HEK293 (cell line): ENCODE results near the gene C3orf20.
A peak's percentile ranks its signal among the peaks of the same experiment; 100 is the strongest.

Source experiments
- CTCF ChIA-PET: fragments of 350-600 bp; formaldehyde crosslinking; extraction: SDS; loops from one replicate; lab custom pipeline; 2021; ENCODE audit warnings: antibody characterized with exemption; lab: Yijun Ruan, JAX
- POLR2A ChIA-PET: fragments of 300-600 bp; formaldehyde crosslinking; extraction: SDS; loops from one replicate; lab custom pipeline; 2020; ENCODE audit warnings: antibody characterized with exemption, inconsistent platforms; lab: Yijun Ruan, JAX
- H3K27ac ChIP-seq: fragments of 200-500 bp; sonication (Bioruptor generic); 2 replicates; pipeline ENCODE4 v1.5.1; 2014; ENCODE audit warnings: low read depth, low read length, control low read depth, inconsistent platforms; ENCODE audit errors: extremely low read depth
- H3K36me3 ChIP-seq, 2 experiments: fragments of 200-500 bp in 1 of 2; sonication (Bioruptor generic) in 1 of 2; 1 replicate in 1 of 2; 2 replicates in 1 of 2; pipeline ENCODE4 v1.5.1; 2014 to 2017; ENCODE audit warnings: inconsistent platforms in 2 of 2, low read length in 2 of 2; ENCODE audit not compliant: control insufficient read depth in 2 of 2, insufficient read depth in 1 of 2
- H3K4me1 ChIP-seq: fragments of 200-500 bp; sonication (Bioruptor generic); 2 replicates; pipeline ENCODE4 v1.5.1; 2014; ENCODE audit warnings: mild to moderate bottlenecking, low read length, inconsistent platforms; ENCODE audit not compliant: control insufficient read depth, insufficient read depth
- H3K4me3 ChIP-seq: 2 replicates; pipeline ENCODE4 v1.5.1; 2011; ENCODE audit warnings: low read depth, mild to moderate bottlenecking, control low read depth, low read length, moderate library complexity
- H3K9me3 ChIP-seq: fragments of 200-500 bp; sonication (Bioruptor generic); 2 replicates; pipeline ENCODE4 v1.5.1; 2014; ENCODE audit warnings: low read depth, low read length, inconsistent platforms; ENCODE audit not compliant: control insufficient read depth, insufficient read depth
- GLIS1 ChIP-seq: fragments of 450-650 bp; formaldehyde crosslinking; IDR thresholded peaks from 2 replicates; pipeline ENCODE4 v1.5.1; 2016; ENCODE audit warnings: missing biosample characterization, missing genetic modification characterization
- HOXD13 ChIP-seq: sonication (generic); formaldehyde crosslinking; IDR thresholded peaks from 2 replicates; pipeline ENCODE4 v1.8.0; 2022; ENCODE audit warnings: missing genetic modification reagents, borderline replicate concordance
- MYNN ChIP-seq: fragments of 450-650 bp; formaldehyde crosslinking; IDR thresholded peaks from 2 replicates; pipeline ENCODE4 v1.5.1; 2016; ENCODE audit warnings: missing biosample characterization, missing genetic modification characterization, borderline replicate concordance
- OSR2 ChIP-seq: fragments of 450-650 bp; formaldehyde crosslinking; IDR thresholded peaks from 2 replicates; pipeline ENCODE4 v1.5.1; 2016; ENCODE audit warnings: missing biosample characterization, missing genetic modification characterization
- PRDM2 ChIP-seq: fragments of 450-650 bp; formaldehyde crosslinking; IDR thresholded peaks from 2 replicates; pipeline ENCODE4 v1.5.1; 2016; ENCODE audit warnings: missing biosample characterization, missing genetic modification characterization, borderline replicate concordance
- SP3 ChIP-seq: fragments of 450-650 bp; formaldehyde crosslinking; IDR thresholded peaks from 2 replicates; pipeline ENCODE4 v1.5.1; 2016; ENCODE audit warnings: missing biosample characterization, missing genetic modification characterization
- ZBTB20 ChIP-seq: fragments of 450-650 bp; formaldehyde crosslinking; IDR thresholded peaks from 2 replicates; pipeline ENCODE4 v1.5.1; 2016; ENCODE audit warnings: missing biosample characterization, missing genetic modification characterization
- ZBTB8A ChIP-seq: fragments of 450-650 bp; formaldehyde crosslinking; IDR thresholded peaks from 2 replicates; pipeline ENCODE4 v1.5.1; 2016; ENCODE audit warnings: missing biosample characterization, missing genetic modification characterization
- ZIC2 ChIP-seq: fragments of 450-650 bp; formaldehyde crosslinking; IDR thresholded peaks from 2 replicates; pipeline ENCODE4 v1.5.1; 2016; ENCODE audit warnings: missing biosample characterization, missing genetic modification characterization
- ZNF211 ChIP-seq: fragments of 450-650 bp; formaldehyde crosslinking; IDR thresholded peaks from 2 replicates; pipeline ENCODE4 v1.5.1; 2016; ENCODE audit warnings: low read depth, missing biosample characterization, missing genetic modification characterization
- ZNF292 ChIP-seq: fragments of 450-650 bp; formaldehyde crosslinking; IDR thresholded peaks from 2 replicates; pipeline ENCODE4 v1.5.1; 2016; ENCODE audit warnings: low read depth, missing biosample characterization, missing genetic modification characterization, borderline replicate concordance
- ZNF350 ChIP-seq: fragments of 450-650 bp; formaldehyde crosslinking; IDR thresholded peaks from 2 replicates; pipeline ENCODE4 v1.5.0; 2017; ENCODE audit warnings: missing biosample characterization, mild to moderate bottlenecking, missing genetic modification characterization
- ZNF416 ChIP-seq: fragments of 450-650 bp; formaldehyde crosslinking; IDR thresholded peaks from 2 replicates; pipeline ENCODE4 v1.5.1; 2016; ENCODE audit warnings: missing biosample characterization, missing genetic modification characterization
- ZNF473 ChIP-seq: fragments of 450-650 bp; formaldehyde crosslinking; IDR thresholded peaks from 2 replicates; pipeline ENCODE4 v1.5.1; 2017; ENCODE audit warnings: missing biosample characterization, missing genetic modification characterization
- ZNF510 ChIP-seq: fragments of 450-650 bp; formaldehyde crosslinking; IDR thresholded peaks from 2 replicates; pipeline ENCODE4 v1.5.1; 2018; ENCODE audit warnings: mild to moderate bottlenecking, missing genetic modification characterization, missing biosample characterization; ENCODE audit not compliant: insufficient replicate concordance
- ZNF530 ChIP-seq: fragments of 450-650 bp; formaldehyde crosslinking; IDR thresholded peaks from 2 replicates; pipeline ENCODE4 v1.5.1; 2016; ENCODE audit warnings: low read depth, missing biosample characterization, missing genetic modification characterization
- ZNF544 ChIP-seq: fragments of 450-650 bp; formaldehyde crosslinking; IDR thresholded peaks from 2 replicates; pipeline ENCODE4 v1.5.0; 2017; ENCODE audit warnings: missing biosample characterization, missing genetic modification characterization
- ZNF580 ChIP-seq: fragments of 450-650 bp; formaldehyde crosslinking; IDR thresholded peaks from 2 replicates; pipeline ENCODE4 v1.5.1; 2016; ENCODE audit warnings: missing biosample characterization, missing genetic modification characterization
- ZNF707 ChIP-seq: fragments of 450-650 bp; formaldehyde crosslinking; IDR thresholded peaks from 2 replicates; pipeline ENCODE4 v1.5.1; 2016; ENCODE audit warnings: missing biosample characterization, missing genetic modification characterization
- ZNF830 ChIP-seq: fragments of 450-650 bp; IDR thresholded peaks from 2 replicates; pipeline ENCODE4 v1.5.0; 2018; ENCODE audit warnings: missing biosample characterization, missing genetic modification characterization, low read depth, mild to moderate bottlenecking, moderate library complexity
- ZSCAN30 ChIP-seq: fragments of 450-650 bp; IDR thresholded peaks from 2 replicates; pipeline ENCODE4 v1.5.1; 2018; ENCODE audit warnings: missing biosample characterization, mild to moderate bottlenecking, missing genetic modification characterization, moderate library complexity
- TF ChIP-seq, protein P1 (sequence below): fragments of 450-650 bp; formaldehyde crosslinking; IDR thresholded peaks from 2 replicates; pipeline ENCODE4 v1.5.1; 2017; ENCODE audit warnings: missing biosample characterization, missing genetic modification characterization

Gene C3orf20

DNA sequence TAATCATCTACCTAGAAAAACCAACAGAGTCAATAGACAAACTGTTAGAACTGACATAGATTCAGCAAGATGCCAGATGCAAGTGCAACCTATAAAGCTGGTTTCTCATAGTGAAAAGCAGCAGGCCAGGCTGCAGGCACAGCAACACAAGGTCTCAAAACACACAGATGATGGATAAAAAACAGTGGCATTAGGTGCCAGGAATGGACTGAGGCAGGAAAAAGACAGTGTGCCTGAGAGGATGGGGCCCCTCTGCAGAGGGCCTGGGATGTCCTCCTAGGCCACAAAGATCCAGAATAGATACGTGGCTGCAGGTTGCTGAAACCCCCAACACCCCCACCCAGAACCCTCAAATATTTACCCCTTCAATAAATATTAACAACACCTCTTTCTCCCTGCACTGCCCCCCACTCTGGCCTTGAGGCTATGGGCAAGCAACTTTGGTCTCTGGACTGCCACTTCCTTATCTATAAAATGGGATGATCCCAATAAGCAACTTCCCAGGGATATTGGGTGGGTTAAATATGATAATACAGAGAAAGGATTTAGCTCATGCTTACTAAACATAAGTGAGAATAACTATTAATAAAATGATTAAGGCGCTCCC lies 108.6 kb downstream of the C3orf20 start:
- Histone ChIP-seq H3K27ac (no peak overlapping the region), H3K4me3 (no peak overlapping the region), H3K4me1 (no peaks in the 10 kb centered on the region), H3K9me3 (no peaks in the 10 kb centered on the region), H3K36me3 (no peaks in the 10 kb centered on the region)
- TF ChIP-seq ZNF416 (no peak), ZNF830 (tag by site-specific recombination) (no peak), GLIS1 (no peak), SP3 (no peak), MYNN (tag by site-specific recombination) (no peak), HOXD13 (no peak), ZBTB8A (no peak), ZNF544 (tag by site-specific recombination) (no peak), ZNF211 (tag by site-specific recombination) (no peak), ZNF510 (tag by site-specific recombination) (no peak), ZNF350 (no peak), ZNF292 (tag by site-specific recombination) (no peak), ZNF530 (no peak), ZNF707 (no peak), ZSCAN30 (tag by site-specific recombination) (no peak), ZNF580 (no peak), PRDM2 (tag by site-specific recombination) (no peak)
- CTCF ChIA-PET: interaction anchor here (0.6 to 0.7 kb wide), 3 partner anchors 9 to 275 kb away, joined by 3 read pairs; no protein-coding TSS in a partner anchor
- POLR2A ChIA-PET: interaction anchor here (0.5 kb wide), 1 partner anchor 729 kb away, joined by 4 read pairs; no protein-coding TSS in a partner anchor

DNA sequence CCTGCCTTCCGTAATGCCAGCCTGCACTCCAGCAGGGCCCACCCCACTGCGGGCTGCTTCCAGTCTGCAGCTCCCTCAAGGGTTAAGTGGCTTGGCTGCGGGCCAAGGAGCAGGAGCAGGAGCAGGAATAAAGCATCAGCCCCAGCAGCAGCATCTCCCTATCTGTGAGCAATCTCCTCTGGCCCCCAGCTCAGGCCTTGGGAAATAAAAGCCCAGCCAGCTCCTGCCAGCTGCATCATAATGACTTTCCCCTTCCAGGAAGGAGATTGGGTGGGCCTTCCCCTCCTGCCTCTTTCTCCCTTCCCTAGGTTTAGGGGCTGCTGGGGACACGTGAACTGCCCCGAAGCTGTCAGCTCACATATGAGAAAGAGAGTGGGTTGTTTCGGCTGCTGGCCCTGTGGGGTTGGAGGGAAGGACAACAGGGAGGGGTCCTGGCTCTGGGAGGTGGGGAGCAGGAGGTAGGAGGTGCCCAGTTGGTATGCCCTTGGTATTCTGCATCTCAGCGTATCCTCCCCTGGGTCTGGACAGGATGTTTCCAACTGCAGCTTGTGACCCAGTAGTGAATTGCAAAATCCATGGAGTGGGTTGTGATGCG lies 109.2 kb downstream of the C3orf20 start:
- Histone ChIP-seq H3K4me3 (no peak overlapping the region), H3K27ac (no peak overlapping the region), H3K9me3 (no peaks in the 10 kb centered on the region), H3K4me1 (no peaks in the 10 kb centered on the region), H3K36me3 (no peaks in the 10 kb centered on the region)
- ChIA-PET CTCF (interaction anchor here (0.7 kb wide), 2 partner anchors 9 to 276 kb away, joined by 3 read pairs; no protein-coding TSS in a partner anchor), POLR2A (interaction anchor here (0.5 kb wide), 1 partner anchor 729 kb away, joined by 4 read pairs; no protein-coding TSS in a partner anchor)
- TF ChIP-seq OSR2 (tag by site-specific recombination) (peak; percentile 44), ZBTB20 (tag by site-specific recombination) (0 out of 2 replicates have a peak, but pooled peaks have one; percentile 28), ZIC2 (tag by site-specific recombination) (0 out of 2 replicates have a peak, but pooled peaks have one; percentile 29), PRDM2 (tag by site-specific recombination) (no peak), ZNF473 (no peak)
- TF ChIP-seq, protein P1, sequence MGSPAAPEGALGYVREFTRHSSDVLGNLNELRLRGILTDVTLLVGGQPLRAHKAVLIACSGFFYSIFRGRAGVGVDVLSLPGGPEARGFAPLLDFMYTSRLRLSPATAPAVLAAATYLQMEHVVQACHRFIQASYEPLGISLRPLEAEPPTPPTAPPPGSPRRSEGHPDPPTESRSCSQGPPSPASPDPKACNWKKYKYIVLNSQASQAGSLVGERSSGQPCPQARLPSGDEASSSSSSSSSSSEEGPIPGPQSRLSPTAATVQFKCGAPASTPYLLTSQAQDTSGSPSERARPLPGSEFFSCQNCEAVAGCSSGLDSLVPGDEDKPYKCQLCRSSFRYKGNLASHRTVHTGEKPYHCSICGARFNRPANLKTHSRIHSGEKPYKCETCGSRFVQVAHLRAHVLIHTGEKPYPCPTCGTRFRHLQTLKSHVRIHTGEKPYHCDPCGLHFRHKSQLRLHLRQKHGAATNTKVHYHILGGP: no peak
